GM19324 (cell line): ENCODE data around the gene SLC25A46.
"Not testable (repeated sequence)": the region's sequence is repeated elsewhere in the genome, so short reads cannot be mapped to it uniquely, and the experiment has no call there.

Source experiments
- ATAC-seq: cut with Tn5 transposase; IDR thresholded peaks from one replicate; pipeline ENCODE4 v1.9.1; 2021; ENCODE audit warnings: mild to moderate bottlenecking, moderate library complexity; ENCODE audit not compliant: unreplicated experiment, low FRiP score

Gene SLC25A46

GRCh38 chr5:110753600-110753999, 14.8 kb downstream of the SLC25A46 start:
- no peak for ATAC-seq

DNA sequence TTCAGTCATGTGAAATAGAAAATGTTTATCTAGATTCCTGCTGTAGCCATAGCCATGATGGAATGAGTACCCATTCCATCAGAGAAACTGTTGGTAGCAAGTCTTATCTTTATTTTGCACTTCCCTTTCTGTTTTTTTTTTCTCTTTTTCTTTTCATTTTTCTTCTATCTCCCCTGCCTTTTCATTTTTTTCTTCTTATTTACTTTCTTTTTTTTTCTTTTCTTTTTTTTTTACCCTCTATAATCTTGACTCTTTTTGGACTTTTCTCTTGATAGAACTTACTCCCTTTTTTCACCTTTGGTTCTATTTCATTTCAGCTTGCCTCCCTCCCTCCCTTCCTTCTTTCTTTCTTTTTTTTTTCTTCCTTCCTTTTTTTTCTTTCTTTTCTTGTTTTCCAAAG, 15.4 kb downstream of the SLC25A46 start:
- no peak for ATAC-seq

DNA sequence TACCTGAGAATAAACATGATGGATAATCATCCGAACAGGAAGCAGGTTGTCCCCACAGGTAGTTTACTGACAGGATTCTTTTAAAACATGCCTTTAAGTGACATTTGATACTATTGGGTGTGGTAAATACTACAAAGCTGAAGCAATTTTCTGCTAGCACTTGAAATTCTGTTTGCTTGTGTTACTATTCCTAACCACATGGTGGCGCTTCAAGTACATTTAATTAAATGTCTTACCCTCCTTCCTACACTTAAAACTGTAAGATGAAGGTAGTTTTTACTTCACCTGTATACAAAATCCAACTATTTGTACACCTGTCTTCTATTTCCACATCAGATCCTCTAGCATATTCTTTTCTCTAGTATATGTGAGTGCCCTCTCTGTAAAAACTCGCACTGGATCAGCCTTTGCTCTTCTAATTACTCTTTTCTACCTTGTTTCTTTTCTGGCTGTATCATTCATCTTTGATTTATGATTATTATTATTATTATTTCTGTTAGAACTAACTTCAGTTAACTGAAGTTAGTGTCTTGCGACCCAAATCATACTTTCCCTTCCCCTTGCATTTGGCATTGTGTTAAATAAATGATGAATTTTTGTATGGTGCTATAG, 18.4 kb downstream of the SLC25A46 start:
- no peak for ATAC-seq

DNA sequence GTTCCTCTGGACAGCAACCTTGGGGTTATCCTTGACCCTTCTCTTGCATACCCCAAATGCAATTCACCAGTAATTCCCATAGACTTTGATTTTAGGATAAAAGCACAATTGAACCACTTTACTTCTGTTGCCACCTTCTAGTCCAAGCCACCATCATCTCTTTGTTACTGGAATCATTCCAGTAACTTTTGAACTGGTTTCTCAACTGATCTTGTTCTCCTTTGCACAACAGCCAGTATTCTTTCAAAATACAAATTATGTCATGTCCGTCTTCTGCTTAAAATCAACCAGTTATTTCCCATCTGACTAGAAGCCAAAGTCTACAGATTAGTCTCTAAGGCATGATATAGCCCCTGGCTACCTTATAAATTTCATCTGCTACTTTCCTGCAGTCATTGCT, 21.4 kb downstream of the SLC25A46 start:
- ATAC-seq: no peak

DNA sequence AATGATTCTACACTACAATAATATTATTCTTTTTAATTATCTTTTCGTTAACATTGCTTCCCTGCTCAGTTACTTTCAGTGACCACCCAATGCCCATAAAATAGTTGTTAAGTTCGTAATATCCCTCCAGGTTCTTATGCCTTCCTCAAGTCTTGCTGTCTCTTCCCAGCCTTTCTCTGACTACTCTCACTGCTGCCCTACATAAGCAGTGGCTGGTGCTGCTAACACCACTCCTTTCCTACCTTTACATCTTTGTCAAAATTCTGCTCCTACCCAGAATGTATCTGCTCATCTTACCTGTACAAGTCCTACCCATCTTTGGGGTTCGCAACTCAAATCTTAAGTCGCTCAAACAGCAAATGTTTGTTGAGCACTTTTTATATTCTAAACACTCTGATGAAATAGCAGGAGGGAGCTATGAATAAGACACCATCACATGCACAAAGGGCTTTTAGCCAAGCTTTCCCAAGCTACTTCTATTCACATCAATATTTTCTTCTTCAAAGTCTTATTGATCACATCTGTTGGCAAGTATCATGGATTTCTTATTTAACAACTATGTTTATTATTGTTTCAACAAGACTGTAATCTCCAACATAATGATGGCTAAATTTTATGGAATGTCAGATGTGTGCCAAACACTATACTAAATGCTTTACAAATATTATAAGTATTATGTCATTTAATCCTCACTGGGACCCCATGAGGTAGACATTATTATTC, 29.5 kb downstream of the SLC25A46 start:
- ATAC-seq: no peak

DNA sequence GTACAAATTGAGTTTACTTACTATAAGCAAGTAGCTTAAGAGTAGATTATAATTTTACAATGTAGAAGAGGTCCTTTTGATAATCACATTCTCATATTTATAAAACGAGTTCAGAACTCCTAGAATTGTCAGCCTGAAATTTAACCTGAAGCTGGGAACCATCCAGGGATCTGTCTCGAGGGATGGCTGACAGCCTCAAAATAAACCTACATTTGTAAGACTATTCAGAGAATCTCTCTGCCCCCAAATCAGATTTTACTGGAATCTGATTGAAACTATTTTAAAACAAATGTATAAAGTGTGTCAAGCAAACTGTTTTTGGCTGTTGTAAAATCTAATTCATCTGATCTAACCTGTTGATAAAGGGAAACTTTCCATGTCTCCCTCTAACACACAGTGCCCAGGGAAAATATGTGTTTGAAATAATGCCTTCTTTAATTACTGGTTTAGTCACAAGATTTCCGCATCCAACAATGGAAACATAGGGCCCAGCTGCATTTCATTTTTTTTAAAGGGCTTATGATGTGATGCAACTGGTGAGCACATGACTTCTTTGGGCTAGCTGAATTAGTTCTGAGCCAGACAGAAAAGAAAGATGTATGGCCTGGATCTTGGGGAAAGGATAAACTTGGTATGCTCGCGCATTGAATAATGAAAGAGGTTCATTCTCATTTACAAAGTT, 30.3 kb downstream of the SLC25A46 start:
- ATAC-seq: no peak

DNA sequence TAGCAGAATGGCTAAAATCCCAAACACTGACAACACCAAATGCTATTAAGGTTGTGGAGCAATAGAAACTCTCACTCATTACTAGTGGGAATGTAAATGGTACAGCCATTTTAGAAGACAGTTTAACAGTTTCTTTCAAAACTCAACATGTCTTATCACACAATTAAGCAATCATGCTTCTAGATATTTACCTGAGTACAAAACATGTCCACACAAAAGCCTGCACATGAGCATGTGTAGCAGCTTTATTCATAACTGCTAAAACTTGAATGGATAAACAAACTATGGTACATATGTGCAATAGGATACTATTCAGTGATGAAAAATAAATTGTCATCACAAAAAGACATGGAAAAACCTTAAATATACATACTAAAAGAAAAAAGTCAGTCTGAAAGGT, 31.5 kb downstream of the SLC25A46 start:
- ATAC-seq: no peak

DNA sequence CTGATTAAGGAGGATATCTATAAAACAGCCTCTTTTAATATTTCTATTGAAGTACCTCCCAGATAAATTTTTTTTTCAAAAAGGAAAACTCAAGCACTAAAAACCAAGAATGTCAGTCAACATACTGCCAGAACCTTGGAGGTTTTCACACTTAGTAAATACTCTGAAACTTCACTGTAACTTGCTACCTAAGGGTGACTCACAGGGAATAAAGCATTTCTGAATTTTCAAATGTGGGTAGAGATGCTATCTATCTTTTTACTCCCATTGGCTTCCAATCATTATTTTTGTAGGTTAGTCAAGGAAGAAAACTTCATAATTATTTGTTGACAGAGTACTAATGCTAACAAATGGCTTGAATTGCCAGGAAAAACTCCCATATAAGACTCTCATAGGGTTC, 46.1 kb downstream of the SLC25A46 start:
- ATAC-seq: no peak

DNA sequence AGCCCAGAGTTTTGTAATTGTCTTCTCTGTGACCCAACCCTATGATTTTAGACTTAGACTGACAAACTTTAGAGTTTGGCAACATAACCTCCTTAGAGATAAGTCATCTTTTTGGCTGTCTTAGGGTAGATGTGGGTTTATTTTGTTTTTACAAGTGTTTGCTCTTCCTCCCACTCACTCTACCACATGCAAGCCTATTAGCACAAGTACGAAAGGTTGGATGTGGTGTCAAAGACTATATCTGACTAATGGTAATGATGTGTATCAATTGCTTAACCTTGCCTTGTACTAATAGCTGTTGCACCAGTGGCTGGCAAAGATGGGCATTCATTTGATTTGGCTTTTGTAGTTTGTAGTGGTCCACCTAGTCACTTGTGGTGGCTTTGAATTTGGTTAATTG, 46.5 kb downstream of the SLC25A46 start:
- no peak for ATAC-seq

GRCh38 chr5:110788006-110788405, 49.2 kb downstream of the SLC25A46 start:
- ATAC-seq: not testable (repeated sequence)

GRCh38 chr5:110790673-110791072, 51.9 kb downstream of the SLC25A46 start:
- ATAC-seq: no peak

DNA sequence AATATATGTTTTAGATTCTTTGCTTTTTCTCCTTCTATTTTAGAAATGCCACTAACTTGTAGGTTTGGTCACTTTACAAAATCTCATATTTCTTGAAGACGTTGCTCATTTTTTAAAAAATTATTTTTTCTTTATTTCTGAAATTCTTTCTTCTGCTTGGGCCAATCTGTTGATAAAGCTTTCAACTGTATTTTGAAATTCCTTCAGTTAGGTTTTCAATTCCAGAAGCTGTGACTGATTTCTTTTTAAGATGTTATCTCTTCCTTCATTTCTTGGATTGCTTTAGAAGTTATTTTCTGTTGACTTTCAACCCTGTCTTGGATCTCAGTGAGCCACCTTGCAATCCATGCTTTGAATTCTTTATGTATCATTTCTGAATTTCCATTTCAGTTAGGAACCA, 64.2 kb downstream of the SLC25A46 start:
- ATAC-seq: no peak

- no peak for ATAC-seq
Observed at GRCh38 chr5:110803467-110804326, 64.9 kb downstream of the SLC25A46 start.

DNA sequence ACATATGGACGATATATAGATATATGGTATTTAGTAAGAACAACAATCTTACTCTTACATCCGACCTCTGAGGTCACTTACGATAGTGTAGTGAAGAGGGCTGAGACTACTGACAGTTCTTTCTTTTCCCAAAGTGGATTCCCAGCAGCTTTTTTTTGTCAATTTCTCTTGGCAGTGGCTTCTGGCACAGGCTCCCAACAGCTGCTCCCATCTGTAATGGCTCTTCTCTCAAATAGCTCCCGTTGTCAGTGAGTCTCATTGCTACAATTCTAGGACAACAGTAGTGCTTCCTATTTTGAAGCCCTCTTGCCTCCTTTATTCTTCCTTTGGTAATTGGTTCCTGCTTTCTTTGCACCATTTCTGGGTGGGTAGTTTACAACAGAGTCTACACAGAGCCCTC, 68.4 kb downstream of the SLC25A46 start:
- no peak for ATAC-seq

GRCh38 chr5:110809006-110809405, 70.2 kb downstream of the SLC25A46 start:
- no peak for ATAC-seq
